GM23338 (cell line): ENCODE data around the gene HACL1. TPM values are rescaled to one million over a fixed set of nuclear protein-coding genes. Genes with fewer than 3 reads are reported as not detected.

Experiments
- ATAC-seq: fragments of 200-7000 bp; cut with Tn5 transposase; 3 replicates; pipeline ENCODE4 v1.9.1; 2020
- DNase-seq: peaks from one replicate; pipeline ENCODE4 v3.0.0-alpha.2; 2015; ENCODE audit warnings: low spot score
- H2AFZ ChIP-seq: fragments of 200-600 bp; sonication (generic); 2 replicates; pipeline ENCODE4 v1.8.0; 2016; ENCODE audit warnings: antibody characterized with exemption, mild to moderate bottlenecking, moderate library complexity
- H3F3A ChIP-seq: fragments of 200-600 bp; sonication (generic); replicated peaks from 2 replicates; pipeline ENCODE4 v1.8.0; 2017; ENCODE audit warnings: antibody characterized with exemption, mixed run types, low read depth
- H3K27ac ChIP-seq: fragments of 200-600 bp; sonication (generic); 2 replicates; pipeline ENCODE4 v1.6.1; 2016; ENCODE audit warnings: low read depth
- H3K27me3 ChIP-seq: fragments of 200-600 bp; sonication (generic); 2 replicates; pipeline ENCODE4 v1.8.0; 2016; ENCODE audit warnings: mild to moderate bottlenecking, mixed run types, moderate library complexity; ENCODE audit not compliant: insufficient read depth
- H3K36me3 ChIP-seq: fragments of 200-600 bp; sonication (generic); 2 replicates; pipeline ENCODE4 v1.8.0; 2016; ENCODE audit warnings: mild to moderate bottlenecking; ENCODE audit not compliant: insufficient read depth
- H3K4me1 ChIP-seq: fragments of 200-600 bp; sonication (generic); 2 replicates; pipeline ENCODE4 v1.8.0; 2016; ENCODE audit warnings: mild to moderate bottlenecking, moderate library complexity; ENCODE audit not compliant: insufficient read depth
- H3K4me2 ChIP-seq: fragments of 200-600 bp; sonication (generic); 2 replicates; pipeline ENCODE4 v1.7.1; 2017; ENCODE audit warnings: mixed run types
- H3K4me3 ChIP-seq: fragments of 200-600 bp; sonication (generic); 2 replicates; pipeline ENCODE4 v1.6.1; 2016; ENCODE audit warnings: mixed run types
- H3K79me2 ChIP-seq: fragments of 200-600 bp; sonication (generic); replicated peaks from 2 replicates; pipeline ENCODE4 v1.8.0; 2017; ENCODE audit warnings: mild to moderate bottlenecking; ENCODE audit not compliant: insufficient read depth
- H3K9me2 ChIP-seq: fragments of 200-600 bp; sonication (generic); 2 replicates; pipeline ENCODE4 v1.8.0; 2017; ENCODE audit not compliant: insufficient read depth
- H4K20me1 ChIP-seq: fragments of 200-600 bp; sonication (generic); replicated peaks from 2 replicates; pipeline ENCODE4 v1.8.0; 2017; ENCODE audit warnings: mild to moderate bottlenecking; ENCODE audit not compliant: insufficient read depth
- H3K27ac Mint-ChIP-seq: 2 replicates; pipeline ENCODE4 v1.8.0; 2020; ENCODE audit warnings: inconsistent platforms, mild to moderate bottlenecking, moderate library complexity, mixed read lengths
- H3K27me3 Mint-ChIP-seq: 3 replicates; pipeline ENCODE4 v1.8.0; 2022; ENCODE audit warnings: low read depth, mild to moderate bottlenecking, moderate library complexity, mixed read lengths, inconsistent platforms; ENCODE audit not compliant: insufficient read depth, poor library complexity
- H3K36me3 Mint-ChIP-seq: 3 replicates; pipeline ENCODE4 v1.8.0; 2021; ENCODE audit warnings: low read depth, mild to moderate bottlenecking, inconsistent platforms, moderate library complexity, mixed read lengths
- H3K4me1 Mint-ChIP-seq: 3 replicates; pipeline ENCODE4 v1.8.0; 2020; ENCODE audit warnings: mild to moderate bottlenecking, inconsistent platforms, mixed read lengths
- H3K4me3 Mint-ChIP-seq: 3 replicates; pipeline ENCODE4 v1.8.0; 2021; ENCODE audit warnings: moderate library complexity, mild to moderate bottlenecking, inconsistent platforms, mixed read lengths
- H3K9me3 Mint-ChIP-seq: 3 replicates; pipeline ENCODE4 v1.8.0; 2020; ENCODE audit warnings: moderate library complexity, mild to moderate bottlenecking, inconsistent platforms, mixed read lengths
- EZH2phosphoT487 ChIP-seq: fragments of 200-600 bp; sonication (generic); IDR thresholded peaks from one replicate; pipeline ENCODE4 v1.8.1; 2018; ENCODE audit warnings: antibody characterized with exemption; ENCODE audit not compliant: unreplicated experiment
- NANOG ChIP-seq: IDR thresholded peaks from 2 replicates; pipeline ENCODE4 v1.6.1; 2016; ENCODE audit warnings: antibody characterized with exemption, borderline replicate concordance
- STAT1 ChIP-seq: IDR thresholded peaks from one replicate; pipeline ENCODE4 v1.6.1; 2016; ENCODE audit warnings: antibody characterized with exemption; ENCODE audit not compliant: unreplicated experiment
- polyA plus RNA-seq: library from polyadenylated mRNA; unstranded; fragments of >200 nt; fragmentation: Nextera tagmentation; extraction: Ambion mirVana; gene quantifications from 2 replicates; pipeline ENCODE4 v1.2.1, GENCODE V29; 2016
- total RNA-seq: library from RNA; depleted of rRNA; stranded (reverse); fragments of >200 nt; shearing (Covaris generic); gene quantifications from 2 replicates; pipeline ENCODE4 v1.2.3, GENCODE V29; 2014; rRNA removed

Gene HACL1
- total and polyA plus RNA-seq, 2 experiments from 2014 or later: 19.6 to 33.5 TPM

- H3F3A ChIP-seq: no peaks in the 10 kb centered on the region
Measured at GRCh38 chr3:15511156-15511555, 90.2 kb downstream of the HACL1 start.

More at GRCh38 chr3:15511156-15511555, 90.2 kb downstream of the HACL1 start:
- no peak for TF ChIP-seq NANOG
- TF ChIP-seq STAT1: no peak
- no peak for TF ChIP-seq EZH2phosphoT487
- H3K4me3 ChIP-seq: no peak overlapping the region
- no peaks in the 10 kb centered on the region for H3K79me2 ChIP-seq
- no peak overlapping the region for H3K4me2 ChIP-seq
- no peaks in the 10 kb centered on the region for H3K27me3 ChIP-seq
- ATAC-seq (no peak), DNase-seq (no peak)
- H3K36me3 ChIP-seq: no peaks in the 10 kb centered on the region
- Mint-ChIP-seq H3K27me3 (peaks cover 3% of the 10 kb centered on the region), H3K9me3 (no peaks in the 10 kb centered on the region), H3K36me3 (no peaks in the 10 kb centered on the region), H3K4me3 (no peak overlapping the region), H3K27ac (no peak overlapping the region), H3K4me1 (no peaks in the 10 kb centered on the region)
- H3K4me1 ChIP-seq: no peaks in the 10 kb centered on the region
- H4K20me1 ChIP-seq: no peaks in the 10 kb centered on the region
- no peak overlapping the region for H2AFZ ChIP-seq
- H3K9me2 ChIP-seq: no peaks in the 10 kb centered on the region
- no peak overlapping the region for H3K27ac ChIP-seq

Other genes starting within 250 kb of the HACL1 start
- 17.8 and 21.2 TPM in 2 replicates for gene METTL6, start 174.0 kb downstream of the HACL1 start, total RNA-seq
- 11.6 and 15.1 TPM in 2 replicates for gene METTL6, start 174.0 kb downstream of the HACL1 start, polyA plus RNA-seq
- gene EAF1, start 174.0 kb downstream of the HACL1 start, total RNA-seq: 29.5 and 45.4 TPM in 2 replicates
- gene EAF1, start 174.0 kb downstream of the HACL1 start, polyA plus RNA-seq: 9.4 and 9.8 TPM in 2 replicates
- gene COLQ, start 79.9 kb downstream of the HACL1 start, total RNA-seq: 0.66 and 2.0 TPM in 2 replicates
- gene COLQ, start 79.9 kb downstream of the HACL1 start, polyA plus RNA-seq: 0.71 and 0.78 TPM in 2 replicates
- gene BTD, start 176 bp upstream of the HACL1 start, total RNA-seq: 15.0 and 17.8 TPM in 2 replicates
- gene BTD, start 176 bp upstream of the HACL1 start, polyA plus RNA-seq: 19.0 and 20.0 TPM in 2 replicates
- 61.3 and 63.7 TPM in 2 replicates for gene ANKRD28, start 196.4 kb upstream of the HACL1 start, total RNA-seq
- 13.9 and 15.2 TPM in 2 replicates for gene ANKRD28, start 196.4 kb upstream of the HACL1 start, polyA plus RNA-seq